Testis (tissue), 3 donors: ENCODE measurements around the gene BNC2. TPM values are rescaled to one million over a fixed set of nuclear protein-coding genes. Genes with fewer than 3 reads are reported as not detected.

ENCODE experiments used
- DNase-seq: peaks from one replicate; pipeline ENCODE4 v3.0.0-alpha.2; 2019
- H3K27ac ChIP-seq, 2 donors: fragments of 200-600 bp; sonication (generic); one replicate each; pipeline ENCODE4 v1.5.1; 2019
- H3K27me3 ChIP-seq: fragments of 200-600 bp; sonication (generic); one replicate; pipeline ENCODE4 v1.5.1; 2019
- H3K36me3 ChIP-seq: fragments of 200-600 bp; sonication (generic); one replicate; pipeline ENCODE4 v1.5.1; 2017; ENCODE audit warnings: low read depth; ENCODE audit errors: missing control alignments
- H3K4me1 ChIP-seq: fragments of 200-600 bp; sonication (generic); one replicate; pipeline ENCODE4 v1.5.1; 2019
- H3K4me3 ChIP-seq, 2 donors: fragments of 200-600 bp; sonication (generic); one replicate each; pipeline ENCODE4 v1.5.1; 2017 to 2019
- H3K9me3 ChIP-seq: fragments of 200-600 bp; sonication (generic); one replicate; pipeline ENCODE4 v1.5.1; 2017
- CTCF ChIP-seq, 3 experiments: fragments of 450-650 bp in 2 of 3; fragments of 200-600 bp in 1 of 3; sonication (generic) in 1 of 3; IDR thresholded peaks; one replicate each; pipeline ENCODE4 v1.5.1; 2016 to 2019; ENCODE audit warnings: antibody characterized with exemption in 3 of 3, mild to moderate bottlenecking in 2 of 3, moderate library complexity in 1 of 3
- POLR2A ChIP-seq: fragments of 450-650 bp; IDR thresholded peaks from one replicate; pipeline ENCODE4 v1.6.1; 2017; ENCODE audit warnings: antibody characterized with exemption, mild to moderate bottlenecking, moderate library complexity
- WGBS, 2 donors: methylation state at CpG; one replicate each; pipeline ENCODE4 v1.1.5; 2018; 5-methylcytosine and 5-hydroxymethylcytosine counted together
- intact Hi-C: fragments of 100-400 bp; cut with DNase I; formaldehyde crosslinking; loops from one replicate; pipeline ENCODE4 v1.15.1; 2023; ENCODE audit warnings: low total_unique reads
- polyA plus RNA-seq: library from polyadenylated mRNA; stranded (reverse); fragments of 350-450 nt; fragmentation: Illumina TruSeq; extraction: RNeasy Lipid Tissue Mini Kit (QIAGEN cat#74804); gene quantifications from one replicate; pipeline ENCODE4 v1.2.3, GENCODE V29; 2014; ENCODE audit warnings: low read depth, low replicate concordance; ENCODE audit not compliant: insufficient read depth
- total RNA-seq, 2 donors: library from RNA; depleted of rRNA; stranded (reverse); fragments of >200 nt; gene quantifications; one replicate each; pipeline ENCODE4 v1.2.3, GENCODE V29; 2016

Gene BNC2
- total and polyA plus RNA-seq, 3 donors from 2014 or later: 14.6 to 35.2 (median 32.0) TPM

GRCh38 chr9:16877256-16877655, 6.8 kb upstream of the BNC2 start:
- TF ChIP-seq CTCF (IDR thresholded peaks at IDR 0.05) (no peak), POLR2A (no peak)
- DNase-seq: no peak
- Histone ChIP-seq H3K36me3 (no peaks in the 10 kb centered on the region), H3K27me3 (no peaks in the 10 kb centered on the region), H3K27ac (no peak overlapping the region), H3K9me3 (no peaks in the 10 kb centered on the region), H3K4me1 (no peaks in the 10 kb centered on the region), H3K4me3 (no peak overlapping the region)
- intact Hi-C loops: no loop called here
- 89 to 91% methylated on average over 6 to 19 of the region's 19 CpGs for WGBS, 2 donors

- Histone ChIP-seq H3K27ac (no peak overlapping the region), H3K9me3 (no peaks in the 10 kb centered on the region), H3K36me3 (no peaks in the 10 kb centered on the region), H3K27me3 (no peaks in the 10 kb centered on the region), H3K4me3 (no peak overlapping the region), H3K4me1 (no peaks in the 10 kb centered on the region)
- DNase-seq: no peak
- intact Hi-C loops: no loop called here
- TF ChIP-seq CTCF (IDR thresholded peaks at IDR 0.05): no peak
- no peak for TF ChIP-seq POLR2A
- WGBS, 2 donors: 77 to 84% methylated on average over 6 of the region's 6 CpGs
These were observed 2.8 kb upstream of the BNC2 start for GRCh38 chr9:16873126-16873802.

- H3K4me3 ChIP-seq: peak overlapping the region; percentile 75 to 88
- WGBS, 2 donors: 0 to 1% methylated on average over 27 to 63 of the region's 63 CpGs
These were observed 1.1 kb upstream of the BNC2 start for GRCh38 chr9:16871336-16872151.

DNA sequence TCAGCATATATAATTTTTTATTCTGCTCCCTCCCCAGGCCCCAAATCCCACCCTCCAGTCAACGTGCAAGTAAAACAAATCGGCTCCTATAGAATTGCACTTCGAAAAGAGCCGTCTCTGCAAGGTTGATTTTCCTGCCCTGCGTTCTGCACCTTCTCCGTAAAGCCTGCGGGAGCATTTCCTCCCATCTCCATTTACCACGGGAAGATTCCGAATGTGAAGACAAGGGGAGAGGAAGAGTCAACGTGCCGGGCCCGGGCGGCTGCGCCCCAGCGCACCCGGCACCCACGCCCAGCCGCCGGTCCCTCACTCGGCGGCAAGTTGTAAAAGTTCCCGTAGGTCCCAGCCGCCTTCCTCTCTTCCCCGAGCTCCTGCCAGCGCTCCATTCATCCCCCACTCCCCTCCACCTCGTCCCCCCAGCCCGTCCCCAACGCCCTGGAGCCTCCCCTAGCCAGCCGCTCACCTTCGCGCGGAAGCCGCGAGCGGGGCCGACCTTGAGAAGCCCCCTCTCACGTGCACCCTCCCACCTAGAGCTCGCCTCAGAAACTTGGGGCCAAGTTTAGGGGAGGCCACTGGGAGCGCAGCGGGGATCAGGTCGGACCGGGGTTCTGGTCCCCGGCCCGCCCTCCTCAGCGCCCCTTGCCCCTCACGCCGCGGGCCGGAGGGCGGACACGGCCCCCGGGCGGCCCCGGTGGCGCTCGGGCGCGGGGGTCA, 431 bp downstream of the BNC2 start:
- Histone ChIP-seq H3K9me3 (no peaks in the 10 kb centered on the region), H3K4me1 (no peaks in the 10 kb centered on the region), H3K36me3 (no peaks in the 10 kb centered on the region), H3K4me3 (peak overlapping the region; percentile 75 to 88), H3K27me3 (no peaks in the 10 kb centered on the region), H3K27ac (peak overlapping the region; percentile 95 to 99)
- 1 to 2% methylated on average over 19 to 58 of the region's 58 CpGs for WGBS, 2 donors
- intact Hi-C loops: loop anchor here (10.0 kb wide), 1 partner anchor 145 kb away; no protein-coding TSS in a partner anchor
- DNase-seq: peak; percentile 25
- TF ChIP-seq CTCF (IDR thresholded peaks at IDR 0.05): no peak
- no peak for TF ChIP-seq POLR2A

More at GRCh38 chr9:16871336-16872151, 1.1 kb upstream of the BNC2 start:
- TF ChIP-seq CTCF (IDR thresholded peaks at IDR 0.05): no peak
- TF ChIP-seq POLR2A: no peak
- DNase-seq: peak; percentile 59
- no peaks in the 10 kb centered on the region for H3K27me3 ChIP-seq
- H3K36me3 ChIP-seq: no peaks in the 10 kb centered on the region
- no peaks in the 10 kb centered on the region for H3K9me3 ChIP-seq
- H3K4me1 ChIP-seq: no peaks in the 10 kb centered on the region
- peak overlapping the region; percentile 95 to 99 for H3K27ac ChIP-seq
- intact Hi-C loops: no loop called here
